Kidney (tissue), 14 donors: ENCODE data around the gene PDE6G. TPM values are rescaled to one million over a fixed set of nuclear protein-coding genes. Genes with fewer than 3 reads are reported as not detected.

Experiments used
- DNase-seq, 5 donors: peaks; one replicate each; pipeline ENCODE4 v3.0.0-alpha.2; 2013 to 2020
- FAIRE-seq: peaks from 2 replicates; lab custom pipeline; 2012; peaks lifted over from hg19 to GRCh38; lab: Jason Lieb, UNC
- H3K27ac ChIP-seq, 2 donors: one replicate each; pipeline ENCODE4 v1.7.0; 2013; ENCODE audit warnings: low read depth in 2 of 2, low read length in 2 of 2, inconsistent platforms in 1 of 2
- H3K27me3 ChIP-seq: one replicate; pipeline ENCODE4 v1.7.1; 2013; ENCODE audit warnings: low read length, inconsistent platforms; ENCODE audit not compliant: control insufficient read depth, insufficient read depth
- H3K36me3 ChIP-seq, 3 donors: one replicate each; pipeline versions ENCODE4 v1.7.0 to v1.7.1; 2013; ENCODE audit warnings: low read length in 3 of 3, control low read depth in 1 of 3, inconsistent platforms in 1 of 3; ENCODE audit not compliant: insufficient read depth in 3 of 3, control insufficient read depth in 2 of 3
- H3K4me1 ChIP-seq, 3 donors: one replicate each; pipeline versions ENCODE4 v1.7.0 to v1.7.1; 2013; ENCODE audit warnings: low read length in 3 of 3, inconsistent platforms in 1 of 3, low read depth in 1 of 3; ENCODE audit not compliant: control insufficient read depth in 2 of 3, insufficient read depth in 2 of 3
- H3K4me3 ChIP-seq, 3 donors: one replicate each; pipeline versions ENCODE4 v1.7.0 to v1.8.1; 2013; ENCODE audit warnings: low read length in 3 of 3, control low read depth in 1 of 3, inconsistent platforms in 1 of 3
- H3K9ac ChIP-seq, 3 donors: one replicate each; pipeline versions ENCODE4 v1.7.0 to v1.7.1; 2013; ENCODE audit warnings: low read length in 3 of 3, control low read depth in 1 of 3, inconsistent platforms in 1 of 3
- H3K9me3 ChIP-seq, 3 donors: one replicate each; pipeline versions ENCODE4 v1.7.0 to v1.7.1; 2013; ENCODE audit warnings: low read length in 3 of 3, control low read depth in 1 of 3, inconsistent platforms in 1 of 3; ENCODE audit not compliant: control insufficient read depth in 2 of 3, insufficient read depth in 1 of 3
- intact Hi-C: fragments of 100-400 bp; cut with DNase I; formaldehyde crosslinking; loops from one replicate; pipeline ENCODE4 v1.11.1; 2022
- polyA plus RNA-seq: library from polyadenylated mRNA; stranded (reverse); fragments of 350-450 nt; fragmentation: Illumina TruSeq; extraction: RNeasy Lipid Tissue Mini Kit (QIAGEN cat#74804); gene quantifications from one replicate; pipeline ENCODE4 v1.2.3, GENCODE V29; 2014; ENCODE audit warnings: low read depth, low replicate concordance; ENCODE audit not compliant: insufficient read depth
- total RNA-seq: library from RNA; stranded (reverse); fragmentation: NEBNext Ultra II Directional; extraction: Animal tissue kit (Norgen Biotek cat#: 25700); gene quantifications from one replicate; pipeline ENCODE4 v1.2.1, GENCODE V29; 2021
- TF ChIP-seq, protein P1 (sequence below): IDR thresholded peaks from 3 replicates; pipeline ENCODE4 v1.5.1; 2012; ENCODE audit warnings: mild to moderate bottlenecking, moderate library complexity, borderline replicate concordance; ENCODE audit not compliant: insufficient read depth; ENCODE audit errors: extremely low read depth
- donor health status: control.
- donor health status: control.
- donor health status: control.
- donor health status: control.
- donor health status: control.
- donor health status: DM: yes; HTN: yes; CAD: no.
- donor health status: Normal renal cell carcinoma (clear cell type).

The PDE6G gene
- total and polyA plus RNA-seq, 2 donors from 2014 or later, result 3.2 to 5.4 TPM

- Histone ChIP-seq H3K9ac (no peak overlapping the region), H3K4me1 (peaks cover 0 to 14% (median 7%) of the 10 kb centered on the region in 3 donors), H3K27ac (no peak overlapping the region), H3K9me3 (no peaks in the 10 kb centered on the region), H3K4me3 (no peak overlapping the region), H3K36me3 (peaks cover 0 to 52% (median 21%) of the 10 kb centered on the region in 3 donors), H3K27me3 (no peaks in the 10 kb centered on the region)
- DNase-seq (no peak), FAIRE-seq (no peak)
- TF ChIP-seq, protein P1, sequence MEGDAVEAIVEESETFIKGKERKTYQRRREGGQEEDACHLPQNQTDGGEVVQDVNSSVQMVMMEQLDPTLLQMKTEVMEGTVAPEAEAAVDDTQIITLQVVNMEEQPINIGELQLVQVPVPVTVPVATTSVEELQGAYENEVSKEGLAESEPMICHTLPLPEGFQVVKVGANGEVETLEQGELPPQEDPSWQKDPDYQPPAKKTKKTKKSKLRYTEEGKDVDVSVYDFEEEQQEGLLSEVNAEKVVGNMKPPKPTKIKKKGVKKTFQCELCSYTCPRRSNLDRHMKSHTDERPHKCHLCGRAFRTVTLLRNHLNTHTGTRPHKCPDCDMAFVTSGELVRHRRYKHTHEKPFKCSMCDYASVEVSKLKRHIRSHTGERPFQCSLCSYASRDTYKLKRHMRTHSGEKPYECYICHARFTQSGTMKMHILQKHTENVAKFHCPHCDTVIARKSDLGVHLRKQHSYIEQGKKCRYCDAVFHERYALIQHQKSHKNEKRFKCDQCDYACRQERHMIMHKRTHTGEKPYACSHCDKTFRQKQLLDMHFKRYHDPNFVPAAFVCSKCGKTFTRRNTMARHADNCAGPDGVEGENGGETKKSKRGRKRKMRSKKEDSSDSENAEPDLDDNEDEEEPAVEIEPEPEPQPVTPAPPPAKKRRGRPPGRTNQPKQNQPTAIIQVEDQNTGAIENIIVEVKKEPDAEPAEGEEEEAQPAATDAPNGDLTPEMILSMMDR, result no peak
- intact Hi-C loops, result no loop called here
Observed at GRCh38 chr17:81697261-81698044, 41.1 kb upstream of the PDE6G start.

- no peak overlapping the region for H3K9ac ChIP-seq
- TF ChIP-seq, protein P1, result no peak
- peaks cover 0 to 55% (median 18%) of the 10 kb centered on the region in 3 donors for H3K36me3 ChIP-seq
- no peaks in the 10 kb centered on the region for H3K27me3 ChIP-seq
- no peak for DNase-seq
- H3K4me3 ChIP-seq, result no peak overlapping the region
- no peaks in the 10 kb centered on the region for H3K9me3 ChIP-seq
- H3K27ac ChIP-seq, result no peak overlapping the region
- H3K4me1 ChIP-seq, result peaks cover 0 to 5% (median 3%) of the 10 kb centered on the region in 3 donors
- FAIRE-seq, result no peak
- intact Hi-C loops, result no loop called here
Observed at GRCh38 chr17:81696218-81696941, 40.0 kb upstream of the PDE6G start.

- H3K4me3 ChIP-seq, result no peak overlapping the region
- DNase-seq (no peak), FAIRE-seq (no peak)
- no peaks in the 10 kb centered on the region for H3K9me3 ChIP-seq
- no peaks in the 10 kb centered on the region for H3K27me3 ChIP-seq
- H3K27ac ChIP-seq, result no peak overlapping the region
- H3K36me3 ChIP-seq, result peaks cover 0 to 49% (median 16%) of the 10 kb centered on the region in 3 donors
- TF ChIP-seq, protein P1, result no peak
- intact Hi-C loops, result no loop called here
- peaks cover 0 to 2% (median 0%) of the 10 kb centered on the region in 3 donors for H3K4me1 ChIP-seq
- H3K9ac ChIP-seq, result no peak overlapping the region
Observed at GRCh38 chr17:81695801-81696200, 39.5 kb upstream of the PDE6G start.
